ENCODE results near the gene CDH11. TPM values are rescaled to one million over a fixed set of nuclear protein-coding genes. Genes with fewer than 3 reads are reported as not detected.

CDH11 gene
- total RNA-seq, 1 donor from 2014 or later: 31.7 TPM

- Mint-ChIP-seq H3K36me3 (ENCODE audit: low read depth) (peaks cover 9% of the 10 kb centered on the region), H3K27ac (ENCODE audit: unreplicated experiment) (no peak overlapping the region), H3K9me3 (peaks cover 6% of the 10 kb centered on the region), H3K27me3 (ENCODE audit: low read depth) (no peaks in the 10 kb centered on the region), H3K4me3 (no peak overlapping the region), H3K4me1 (peaks cover 6% of the 10 kb centered on the region)
- no peak for DNase-seq (ENCODE audit: low read depth, low spot score)
- no peak for TF ChIP-seq CTCF (conservative IDR thresholded peaks at IDR 0.05)
Measured at GRCh38 chr16:65005696-65006095, 116.2 kb downstream of the CDH11 start.

- Mint-ChIP-seq H3K4me3 (no peak overlapping the region), H3K9me3 (peaks cover 6% of the 10 kb centered on the region), H3K4me1 (no peaks in the 10 kb centered on the region), H3K36me3 (ENCODE audit: low read depth) (peaks cover 9% of the 10 kb centered on the region), H3K27ac (ENCODE audit: unreplicated experiment) (no peak overlapping the region), H3K27me3 (ENCODE audit: low read depth) (no peaks in the 10 kb centered on the region)
- no peak for DNase-seq (ENCODE audit: low read depth, low spot score)
- no peak for TF ChIP-seq CTCF (conservative IDR thresholded peaks at IDR 0.05)
Measured at GRCh38 chr16:65004570-65004969, 117.3 kb downstream of the CDH11 start.

GRCh38 chr16:65003621-65004020 is 118.2 kb downstream of the CDH11 start:
- Mint-ChIP-seq H3K27ac (ENCODE audit: unreplicated experiment) (no peak overlapping the region), H3K4me1 (no peaks in the 10 kb centered on the region), H3K27me3 (ENCODE audit: low read depth) (no peaks in the 10 kb centered on the region), H3K4me3 (no peak overlapping the region), H3K36me3 (ENCODE audit: low read depth) (peaks cover 9% of the 10 kb centered on the region), H3K9me3 (peaks cover 6% of the 10 kb centered on the region)
- no peak for DNase-seq (ENCODE audit: low read depth, low spot score)
- TF ChIP-seq CTCF (conservative IDR thresholded peaks at IDR 0.05): no peak

GRCh38 chr16:65002265-65002664 is 119.6 kb downstream of the CDH11 start:
- TF ChIP-seq CTCF (conservative IDR thresholded peaks at IDR 0.05): no peak
- H3K4me1 Mint-ChIP-seq: no peaks in the 10 kb centered on the region
- peaks cover 6% of the 10 kb centered on the region for H3K9me3 Mint-ChIP-seq
- peaks cover 9% of the 10 kb centered on the region for H3K36me3 Mint-ChIP-seq (ENCODE audit: low read depth)
- DNase-seq (ENCODE audit: low read depth, low spot score): no peak
- no peak overlapping the region for H3K4me3 Mint-ChIP-seq
- H3K27ac Mint-ChIP-seq (ENCODE audit: unreplicated experiment): no peak overlapping the region
- H3K27me3 Mint-ChIP-seq (ENCODE audit: low read depth): no peaks in the 10 kb centered on the region

- H3K27me3 Mint-ChIP-seq (ENCODE audit: low read depth): no peaks in the 10 kb centered on the region
- no peaks in the 10 kb centered on the region for H3K4me1 Mint-ChIP-seq
- TF ChIP-seq CTCF (conservative IDR thresholded peaks at IDR 0.05): no peak
- DNase-seq (ENCODE audit: low read depth, low spot score): no peak
- H3K27ac Mint-ChIP-seq (ENCODE audit: unreplicated experiment): no peak overlapping the region
- H3K4me3 Mint-ChIP-seq: no peak overlapping the region
- no peaks in the 10 kb centered on the region for H3K9me3 Mint-ChIP-seq
- peaks cover 3% of the 10 kb centered on the region for H3K36me3 Mint-ChIP-seq (ENCODE audit: low read depth)
Measured at GRCh38 chr16:65000654-65001053, 121.2 kb downstream of the CDH11 start.

- no peaks in the 10 kb centered on the region for H3K9me3 Mint-ChIP-seq
- H3K4me3 Mint-ChIP-seq: no peak overlapping the region
- no peaks in the 10 kb centered on the region for H3K36me3 Mint-ChIP-seq (ENCODE audit: low read depth)
- no peak for TF ChIP-seq CTCF (conservative IDR thresholded peaks at IDR 0.05)
- DNase-seq (ENCODE audit: low read depth, low spot score): no peak
- no peak overlapping the region for H3K27ac Mint-ChIP-seq (ENCODE audit: unreplicated experiment)
- no peaks in the 10 kb centered on the region for H3K27me3 Mint-ChIP-seq (ENCODE audit: low read depth)
- no peaks in the 10 kb centered on the region for H3K4me1 Mint-ChIP-seq
Measured at GRCh38 chr16:64997751-64998150, 124.1 kb downstream of the CDH11 start.
